SU-DHL-6 (cell line): ENCODE data around the gene PRRX1.

Experiments used
- EZH2phosphoT487 ChIP-seq: fragments of 200-600 bp; sonication (generic), shearing (Covaris generic); conservative IDR thresholded peaks from 2 replicates; pipeline ENCODE4 v1.6.1; 2018; ENCODE audit warnings: mild to moderate bottlenecking, antibody characterized with exemption, low read length, moderate library complexity, mixed read lengths
- TF ChIP-seq, protein P1 (sequence below): fragments of 200-600 bp; sonication (generic); IDR thresholded peaks from one replicate; pipeline ENCODE4 v1.5.1; 2017; ENCODE audit warnings: antibody characterized with exemption, mild to moderate bottlenecking, low read length, moderate library complexity; ENCODE audit not compliant: insufficient read depth, poor library complexity, severe bottlenecking

- TF ChIP-seq, protein P1, sequence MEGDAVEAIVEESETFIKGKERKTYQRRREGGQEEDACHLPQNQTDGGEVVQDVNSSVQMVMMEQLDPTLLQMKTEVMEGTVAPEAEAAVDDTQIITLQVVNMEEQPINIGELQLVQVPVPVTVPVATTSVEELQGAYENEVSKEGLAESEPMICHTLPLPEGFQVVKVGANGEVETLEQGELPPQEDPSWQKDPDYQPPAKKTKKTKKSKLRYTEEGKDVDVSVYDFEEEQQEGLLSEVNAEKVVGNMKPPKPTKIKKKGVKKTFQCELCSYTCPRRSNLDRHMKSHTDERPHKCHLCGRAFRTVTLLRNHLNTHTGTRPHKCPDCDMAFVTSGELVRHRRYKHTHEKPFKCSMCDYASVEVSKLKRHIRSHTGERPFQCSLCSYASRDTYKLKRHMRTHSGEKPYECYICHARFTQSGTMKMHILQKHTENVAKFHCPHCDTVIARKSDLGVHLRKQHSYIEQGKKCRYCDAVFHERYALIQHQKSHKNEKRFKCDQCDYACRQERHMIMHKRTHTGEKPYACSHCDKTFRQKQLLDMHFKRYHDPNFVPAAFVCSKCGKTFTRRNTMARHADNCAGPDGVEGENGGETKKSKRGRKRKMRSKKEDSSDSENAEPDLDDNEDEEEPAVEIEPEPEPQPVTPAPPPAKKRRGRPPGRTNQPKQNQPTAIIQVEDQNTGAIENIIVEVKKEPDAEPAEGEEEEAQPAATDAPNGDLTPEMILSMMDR: no peak
- no peak for TF ChIP-seq EZH2phosphoT487
These were observed 70.7 kb downstream of the PRRX1 start for GRCh38 chr1:170734412-170735175.
